Erythroblast (primary cell): Measurements from ENCODE around the gene NSUN2.
"Not testable (repeated sequence)": the region's sequence is repeated elsewhere in the genome, so short reads cannot be mapped to it uniquely, and the experiment has no call there.

ENCODE experiments used
- DNase-seq, 2 experiments: peaks; one replicate each; lab custom pipeline; 2025; lab: John Stamatoyannopoulos, UW
- GATA1 ChIP-seq: IDR thresholded peaks from 2 replicates; pipeline ENCODE4 v1.6.1; 2011; ENCODE audit warnings: low read depth, mild to moderate bottlenecking, control low read depth, low read length, moderate library complexity
- POLR2A ChIP-seq: IDR thresholded peaks from 2 replicates; pipeline ENCODE4 v1.6.1; 2011; ENCODE audit warnings: mild to moderate bottlenecking, low read length

The NSUN2 gene

GRCh38 chr5:6632888-6633468, at the start of gene NSUN2, which contains the start of gene SRD5A1:
Gene NSUN2 (minus strand): TSS chr5:6633044. CDS start chr5:6632979, 65 bp downstream.
Gene SRD5A1 (plus strand): TSS chr5:6633440. CDS start chr5:6633577, 137 bp downstream.
- peak; percentile 61 for TF ChIP-seq POLR2A
- no peak for TF ChIP-seq GATA1
- peak; percentile 95 to 97 for DNase-seq

- TF ChIP-seq POLR2A (no peak), GATA1 (no peak)
These were observed 49.4 kb upstream of the NSUN2 start for GRCh38 chr5:6682239-6682638.

DNA sequence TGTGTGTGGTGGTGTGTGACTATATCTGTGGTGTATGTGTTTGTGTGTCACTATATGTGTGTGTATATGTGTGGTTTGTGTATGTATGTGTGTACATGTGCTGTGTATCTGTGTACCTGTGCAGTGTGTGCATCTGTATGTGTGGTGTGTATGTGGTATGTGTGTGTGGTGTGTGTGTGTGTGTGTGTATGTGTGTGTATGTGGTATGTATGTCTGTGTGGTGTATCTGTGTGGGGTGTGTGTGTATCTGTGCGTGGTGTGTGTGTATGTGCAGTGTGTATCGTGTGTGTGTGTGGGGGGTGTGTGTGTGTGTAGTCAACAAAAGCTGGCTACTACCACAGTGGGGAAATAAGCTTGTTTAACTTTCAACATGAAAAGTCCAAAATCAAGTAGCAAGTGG, 48.8 kb upstream of the NSUN2 start:
- no peak for DNase-seq
- TF ChIP-seq GATA1 = no peak
- no peak for TF ChIP-seq POLR2A

More at GRCh38 chr5:6682239-6682638, 49.4 kb upstream of the NSUN2 start:
- no peak for DNase-seq

GRCh38 chr5:6680922-6681321, 48.1 kb upstream of the NSUN2 start:
- DNase-seq = no peak
- TF ChIP-seq GATA1 (no peak), POLR2A (no peak)

DNA sequence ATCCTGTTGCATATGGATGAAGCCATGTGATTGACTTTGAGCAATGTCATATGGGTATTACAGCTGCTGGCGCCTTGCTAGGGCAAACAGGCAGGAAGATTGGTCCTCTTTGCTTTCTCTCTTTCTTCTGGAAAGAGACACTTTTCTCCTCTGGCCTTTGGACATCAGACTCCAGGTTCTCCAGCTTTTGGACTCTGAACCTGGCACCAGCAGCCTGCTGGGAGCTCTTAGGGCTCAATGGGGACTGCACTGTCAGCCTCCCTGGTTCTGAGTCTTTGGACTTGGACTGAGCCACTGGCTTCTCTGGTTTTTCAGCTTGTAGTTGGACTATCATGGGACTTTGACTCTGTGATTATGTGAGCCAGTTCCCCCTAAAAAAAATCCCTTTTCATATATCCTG, 45.5 kb upstream of the NSUN2 start:
- TF ChIP-seq POLR2A (no peak), GATA1 (no peak)
- no peak for DNase-seq

DNA sequence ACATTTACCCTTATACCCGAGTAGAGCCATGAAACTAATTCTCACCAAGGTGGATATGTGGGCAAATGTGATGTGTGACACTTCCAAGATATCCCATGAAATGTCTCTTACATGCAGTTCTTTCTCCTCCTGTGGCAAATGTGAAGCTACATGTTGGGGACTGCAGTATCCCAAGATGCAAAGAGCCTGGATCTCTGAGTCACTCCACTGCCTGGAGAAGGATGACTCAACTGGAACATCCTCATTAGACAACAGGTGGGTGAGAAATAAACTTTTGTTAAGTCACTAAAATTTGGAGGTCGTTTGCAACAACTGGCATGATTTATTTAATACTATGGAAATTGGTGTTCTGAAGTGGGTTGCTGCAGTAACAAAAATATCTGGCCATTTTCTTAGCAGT, 43.9 kb upstream of the NSUN2 start:
- no peak for DNase-seq
- no peak for TF ChIP-seq POLR2A
- TF ChIP-seq GATA1 = no peak

- TF ChIP-seq GATA1 = no peak
- TF ChIP-seq POLR2A = no peak
- DNase-seq = peak; percentile 3 to 8
These were observed 43.1 kb upstream of the NSUN2 start for GRCh38 chr5:6675784-6676491.

- TF ChIP-seq POLR2A = no peak
- no peak for TF ChIP-seq GATA1
- no peak for DNase-seq
These were observed 42.0 kb upstream of the NSUN2 start for GRCh38 chr5:6674886-6675285.

- TF ChIP-seq GATA1 = no peak
- no peak for TF ChIP-seq POLR2A
- no peak for DNase-seq
These were observed 41.6 kb upstream of the NSUN2 start for GRCh38 chr5:6674421-6674820.

GRCh38 chr5:6673963-6674362, 41.1 kb upstream of the NSUN2 start:
- TF ChIP-seq POLR2A (no peak), GATA1 (no peak)
- DNase-seq = no peak

DNA sequence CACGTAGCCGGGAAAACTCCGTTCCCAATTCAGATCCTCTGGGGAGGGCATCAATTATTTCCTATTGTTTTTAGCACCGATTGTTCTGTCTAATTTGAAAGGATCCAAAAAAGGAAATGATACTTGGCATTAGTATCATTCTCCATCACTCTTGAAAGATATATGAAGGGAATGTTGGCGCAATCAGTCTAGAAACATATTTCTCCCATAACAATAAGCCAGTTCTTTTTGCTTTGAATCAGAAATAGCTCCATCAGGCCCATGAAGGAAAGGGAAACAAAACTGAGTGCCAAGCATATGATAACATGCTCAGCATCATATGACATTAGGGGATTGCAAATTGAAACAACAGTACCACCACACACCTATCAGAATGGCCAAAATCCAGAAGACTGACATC, 40.2 kb upstream of the NSUN2 start:
- DNase-seq = no peak
- TF ChIP-seq POLR2A = no peak
- TF ChIP-seq GATA1 = no peak

GRCh38 chr5:6668717-6669116, 35.9 kb upstream of the NSUN2 start:
- not testable (repeated sequence) for DNase-seq

GRCh38 chr5:6667648-6668047, 34.8 kb upstream of the NSUN2 start:
- DNase-seq = no peak
- TF ChIP-seq GATA1 (no peak), POLR2A (no peak)

DNA sequence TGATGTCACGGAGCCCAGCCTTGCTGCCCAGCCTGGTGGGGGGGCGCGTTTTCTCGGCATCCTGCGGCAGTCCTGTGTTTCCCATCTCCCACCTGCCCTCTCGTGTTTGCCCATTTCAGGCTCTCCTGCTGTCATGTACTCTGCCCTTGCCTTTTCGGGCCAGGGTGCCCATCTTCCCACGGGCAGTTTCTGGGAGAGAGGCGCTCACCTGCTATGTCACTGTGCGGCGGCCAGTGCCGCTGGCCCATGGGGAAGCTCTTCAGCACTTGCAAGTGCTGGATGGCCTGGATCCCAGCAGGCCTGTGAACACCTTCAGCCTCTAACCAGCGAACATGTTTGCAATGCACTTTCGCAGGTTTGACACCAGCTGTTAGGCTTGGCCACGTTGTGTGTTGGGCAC, 33.9 kb upstream of the NSUN2 start:
- TF ChIP-seq GATA1 (no peak), POLR2A (no peak)
- no peak for DNase-seq

- TF ChIP-seq POLR2A = no peak
- TF ChIP-seq GATA1 = no peak
- DNase-seq = no peak
These were observed 27.8 kb upstream of the NSUN2 start for GRCh38 chr5:6660688-6661087.
